SK-N-SH (cell line): Measurements from ENCODE around the gene CDH23.

Source experiments
- EZH2phosphoT487 ChIP-seq: fragments of 200-600 bp; sonication (generic); IDR thresholded peaks from 2 replicates; pipeline ENCODE4 v1.6.1; 2017; ENCODE audit warnings: low read depth, mixed run types, mild to moderate bottlenecking, antibody characterized with exemption, moderate library complexity, borderline replicate concordance
- POLR2AphosphoS5 ChIP-seq: IDR thresholded peaks from 2 replicates; pipeline ENCODE4 v1.6.1; 2012; ENCODE audit warnings: low read depth, low read length
- RAD21 ChIP-seq: IDR thresholded peaks from 2 replicates; pipeline ENCODE4 v1.6.1; 2012; ENCODE audit warnings: mild to moderate bottlenecking, low read length
- RCOR1 ChIP-seq: fragments of 150-350 bp; IDR thresholded peaks from 2 replicates; pipeline ENCODE4 v1.6.1; 2017; ENCODE audit warnings: antibody characterized with exemption, low read length
- TCF12 ChIP-seq: IDR thresholded peaks from 2 replicates; pipeline ENCODE4 v1.4.0; 2012
- TEAD4 ChIP-seq: IDR thresholded peaks from 2 replicates; pipeline ENCODE4 v1.4.0; 2012; ENCODE audit warnings: mild to moderate bottlenecking, borderline replicate concordance; ENCODE audit not compliant: insufficient read depth
- TF ChIP-seq, protein P1 (sequence below): fragments of 200-600 bp; sonication (generic); IDR thresholded peaks from 2 replicates; pipeline ENCODE4 v1.6.1; 2017; ENCODE audit warnings: antibody characterized with exemption, mild to moderate bottlenecking, moderate library complexity
- TF ChIP-seq, protein P2 (sequence below): IDR thresholded peaks from 2 replicates; pipeline ENCODE4 v1.4.0; 2012; ENCODE audit warnings: low read depth

DNA sequence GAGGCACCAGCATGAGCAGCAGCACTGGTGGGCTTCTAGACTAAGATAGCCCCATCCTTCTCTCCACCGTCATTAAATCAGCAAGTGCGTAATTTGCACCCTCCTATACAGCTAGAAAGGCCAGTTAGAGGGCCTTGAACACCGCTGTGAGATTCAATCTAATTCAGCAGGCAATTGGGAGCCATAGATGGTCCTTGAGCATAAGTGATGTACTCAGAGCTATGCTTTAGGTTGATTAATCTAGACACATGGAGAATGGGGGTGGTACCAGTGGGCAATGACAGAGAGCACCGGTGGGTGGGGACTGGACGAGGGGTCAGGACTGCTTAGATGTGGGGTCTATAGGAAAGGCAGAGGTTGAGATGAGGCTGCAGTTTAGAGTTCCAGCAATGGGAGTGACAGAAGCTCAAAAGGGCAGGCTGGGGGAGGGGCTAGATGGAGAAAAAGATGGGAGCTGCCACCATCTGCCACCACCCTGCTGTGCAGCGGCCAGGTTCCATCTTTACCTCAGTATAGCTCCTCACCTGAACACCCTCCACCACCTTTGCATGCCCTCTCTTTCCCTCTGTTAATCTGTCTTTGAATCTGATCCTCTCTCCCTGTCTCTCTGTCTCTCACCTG lies 235.6 kb downstream of the CDH23 start:
- no peak for TF ChIP-seq TEAD4
- TF ChIP-seq, protein P1, sequence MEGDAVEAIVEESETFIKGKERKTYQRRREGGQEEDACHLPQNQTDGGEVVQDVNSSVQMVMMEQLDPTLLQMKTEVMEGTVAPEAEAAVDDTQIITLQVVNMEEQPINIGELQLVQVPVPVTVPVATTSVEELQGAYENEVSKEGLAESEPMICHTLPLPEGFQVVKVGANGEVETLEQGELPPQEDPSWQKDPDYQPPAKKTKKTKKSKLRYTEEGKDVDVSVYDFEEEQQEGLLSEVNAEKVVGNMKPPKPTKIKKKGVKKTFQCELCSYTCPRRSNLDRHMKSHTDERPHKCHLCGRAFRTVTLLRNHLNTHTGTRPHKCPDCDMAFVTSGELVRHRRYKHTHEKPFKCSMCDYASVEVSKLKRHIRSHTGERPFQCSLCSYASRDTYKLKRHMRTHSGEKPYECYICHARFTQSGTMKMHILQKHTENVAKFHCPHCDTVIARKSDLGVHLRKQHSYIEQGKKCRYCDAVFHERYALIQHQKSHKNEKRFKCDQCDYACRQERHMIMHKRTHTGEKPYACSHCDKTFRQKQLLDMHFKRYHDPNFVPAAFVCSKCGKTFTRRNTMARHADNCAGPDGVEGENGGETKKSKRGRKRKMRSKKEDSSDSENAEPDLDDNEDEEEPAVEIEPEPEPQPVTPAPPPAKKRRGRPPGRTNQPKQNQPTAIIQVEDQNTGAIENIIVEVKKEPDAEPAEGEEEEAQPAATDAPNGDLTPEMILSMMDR, result no peak
- no peak for TF ChIP-seq RAD21
- no peak for TF ChIP-seq RCOR1
- no peak for TF ChIP-seq TCF12
- TF ChIP-seq EZH2phosphoT487, result no peak
- no peak for TF ChIP-seq POLR2AphosphoS5
- TF ChIP-seq, protein P2, sequence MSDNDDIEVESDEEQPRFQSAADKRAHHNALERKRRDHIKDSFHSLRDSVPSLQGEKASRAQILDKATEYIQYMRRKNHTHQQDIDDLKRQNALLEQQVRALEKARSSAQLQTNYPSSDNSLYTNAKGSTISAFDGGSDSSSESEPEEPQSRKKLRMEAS, result no peak
